PC-3 (cell line): ENCODE measurements around the gene SPATA17. TPM values are rescaled to one million over a fixed set of nuclear protein-coding genes. Genes with fewer than 3 reads are reported as not detected.
A peak's percentile ranks its signal among the peaks of the same experiment; 100 is the strongest.

Experiments
- ATAC-seq: fragments of 200-7000 bp; cut with Tn5 transposase; 2 replicates; pipeline ENCODE4 v1.9.1; 2020; ENCODE audit warnings: mild to moderate bottlenecking, moderate library complexity
- BruUV-seq: library from RNA; stranded (reverse); fragments of 400-500 nt; replicated peaks from 2 replicates; lab custom pipeline; 2021; lab: Mats Ljungman, UMichigan
- CTCF ChIA-PET: fragments of 300-600 bp; sonication (Branson Sonifier 250); formaldehyde crosslinking; loops from one replicate; lab custom pipeline; 2022; ENCODE audit warnings: antibody characterized with exemption; lab: Charles Lee
- POLR2A ChIA-PET: fragments of 300-600 bp; sonication (Branson Sonifier 250); formaldehyde crosslinking; loops from one replicate; lab custom pipeline; 2022; ENCODE audit warnings: antibody characterized with exemption; ENCODE audit not compliant: unreplicated experiment; lab: Charles Lee
- DNase-seq: peaks from one replicate; pipeline ENCODE4 v3.0.0-alpha.2; 2015
- H2AFZ ChIP-seq: fragments of 300-600 bp; sonication (generic); 2 replicates; pipeline ENCODE4 v1.6.0; 2016; ENCODE audit warnings: antibody characterized with exemption, low read length
- H3F3A ChIP-seq: fragments of 300-600 bp; sonication (generic); one replicate; pipeline ENCODE4 v1.6.0; 2017; ENCODE audit warnings: antibody characterized with exemption, low read length, control low read depth, mild to moderate bottlenecking; ENCODE audit not compliant: unreplicated experiment
- H3K27ac ChIP-seq: fragments of 300-600 bp; sonication (generic); 2 replicates; pipeline ENCODE4 v1.5.1; 2016; ENCODE audit warnings: mild to moderate bottlenecking, low read length
- H3K27me3 ChIP-seq: fragments of 300-600 bp; sonication (generic); 2 replicates; pipeline ENCODE4 v1.6.1; 2016; ENCODE audit warnings: low read length, mixed read lengths
- H3K36me3 ChIP-seq: fragments of 300-600 bp; sonication (generic); 2 replicates; pipeline ENCODE4 v1.6.1; 2016; ENCODE audit warnings: low read depth, mixed run types, low read length, mixed read lengths
- H3K4me1 ChIP-seq: fragments of 300-600 bp; sonication (generic); 2 replicates; pipeline ENCODE4 v1.5.1; 2016; ENCODE audit warnings: low read length; ENCODE audit not compliant: insufficient read depth
- H3K4me2 ChIP-seq: fragments of 300-600 bp; sonication (generic); 2 replicates; pipeline ENCODE4 v1.6.0; 2016; ENCODE audit warnings: low read length
- H3K4me3 ChIP-seq: fragments of 300-600 bp; sonication (generic); 2 replicates; pipeline ENCODE4 v1.5.1; 2016; ENCODE audit warnings: mild to moderate bottlenecking, low read length, mixed read lengths
- H3K79me2 ChIP-seq: fragments of 300-600 bp; sonication (generic); 2 replicates; pipeline ENCODE4 v1.6.1; 2017; ENCODE audit warnings: low read length, mixed read lengths
- H3K9ac ChIP-seq: fragments of 300-600 bp; sonication (generic); 2 replicates; pipeline ENCODE4 v1.6.0; 2016; ENCODE audit warnings: mild to moderate bottlenecking, low read length
- H3K9me2 ChIP-seq: fragments of 300-600 bp; sonication (generic); replicated peaks from 2 replicates; pipeline ENCODE4 v1.6.1; 2016; ENCODE audit warnings: mixed run types, low read length, mixed read lengths
- H3K9me3 ChIP-seq: fragments of 300-600 bp; sonication (generic); 2 replicates; pipeline ENCODE4 v1.6.1; 2016; ENCODE audit warnings: low read length, mixed read lengths
- H4K20me1 ChIP-seq: fragments of 300-600 bp; sonication (generic); 2 replicates; pipeline ENCODE4 v1.6.1; 2016; ENCODE audit warnings: low read length, mixed read lengths
- EZH2 ChIP-seq: fragments of 300-600 bp; sonication (generic); IDR thresholded peaks from one replicate; pipeline ENCODE4 v1.6.1; 2017; ENCODE audit warnings: antibody characterized with exemption, mild to moderate bottlenecking, low read length; ENCODE audit not compliant: unreplicated experiment
- EZH2phosphoT487 ChIP-seq: fragments of 300-600 bp; sonication (generic); IDR thresholded peaks from 2 replicates; pipeline ENCODE4 v1.6.1; 2018; ENCODE audit warnings: mild to moderate bottlenecking, antibody characterized with exemption, low read length, borderline replicate concordance
- intact Hi-C: fragments of 100-400 bp; cut with micrococcal nuclease; formaldehyde crosslinking; loops from 2 replicates; pipeline ENCODE4 v1.9.0; 2023
- total RNA-seq: library from RNA; depleted of rRNA; stranded (reverse); fragments of >200 nt; gene quantifications from 2 replicates; pipeline ENCODE4 v1.2.3, GENCODE V29; 2014
- TF ChIP-seq, protein P1 (sequence below): fragments of 300-600 bp; sonication (generic); conservative IDR thresholded peaks from 2 replicates; pipeline ENCODE4 v1.5.1; 2017; ENCODE audit warnings: antibody characterized with exemption, low read depth, mild to moderate bottlenecking, low read length

The SPATA17 gene
- total RNA-seq, 1 experiment from 2014 or later: 3.3 TPM

DNA sequence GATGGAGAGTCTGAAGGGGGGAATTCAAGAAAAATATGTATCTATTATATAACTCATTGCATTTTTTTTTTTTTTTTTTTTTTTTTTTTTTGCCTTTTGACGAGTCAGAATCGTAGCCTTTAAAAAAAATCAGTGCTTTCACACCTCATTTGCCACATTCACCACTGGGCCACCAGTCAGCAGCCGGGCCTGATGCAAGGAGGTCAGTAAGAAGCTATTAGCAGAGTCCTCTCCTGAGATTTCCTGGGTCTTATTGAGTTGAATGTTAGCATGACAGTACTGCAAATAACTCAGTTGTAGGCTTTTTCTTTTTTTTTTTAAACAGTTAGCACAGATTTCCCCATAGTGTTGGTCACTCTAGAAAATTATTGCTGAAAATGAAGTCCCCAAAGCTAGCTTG, 139.8 kb downstream of the SPATA17 start:
- intact Hi-C loops: no loop called here
- H3K27ac ChIP-seq: no peak overlapping the region
- no peaks in the 10 kb centered on the region for H3K36me3 ChIP-seq
- ChIA-PET CTCF (interaction anchor here (0.7 kb wide), 1 partner anchor 509 kb away, joined by 12 read pairs; no protein-coding TSS in a partner anchor), POLR2A (interaction anchor here (0.6 kb wide), 1 partner anchor 13 kb away, joined by 3 read pairs; no protein-coding TSS in a partner anchor)
- H3K27me3 ChIP-seq: no peaks in the 10 kb centered on the region
- no peaks in the 10 kb centered on the region for H3K79me2 ChIP-seq
- BruUV-seq: no TSS peak
- no peak overlapping the region for H3K4me3 ChIP-seq
- H3F3A ChIP-seq: no peaks in the 10 kb centered on the region
- no peaks in the 10 kb centered on the region for H3K4me1 ChIP-seq
- H4K20me1 ChIP-seq: no peaks in the 10 kb centered on the region
- no peak for TF ChIP-seq EZH2phosphoT487
- no peak for TF ChIP-seq EZH2
- TF ChIP-seq, protein P1, sequence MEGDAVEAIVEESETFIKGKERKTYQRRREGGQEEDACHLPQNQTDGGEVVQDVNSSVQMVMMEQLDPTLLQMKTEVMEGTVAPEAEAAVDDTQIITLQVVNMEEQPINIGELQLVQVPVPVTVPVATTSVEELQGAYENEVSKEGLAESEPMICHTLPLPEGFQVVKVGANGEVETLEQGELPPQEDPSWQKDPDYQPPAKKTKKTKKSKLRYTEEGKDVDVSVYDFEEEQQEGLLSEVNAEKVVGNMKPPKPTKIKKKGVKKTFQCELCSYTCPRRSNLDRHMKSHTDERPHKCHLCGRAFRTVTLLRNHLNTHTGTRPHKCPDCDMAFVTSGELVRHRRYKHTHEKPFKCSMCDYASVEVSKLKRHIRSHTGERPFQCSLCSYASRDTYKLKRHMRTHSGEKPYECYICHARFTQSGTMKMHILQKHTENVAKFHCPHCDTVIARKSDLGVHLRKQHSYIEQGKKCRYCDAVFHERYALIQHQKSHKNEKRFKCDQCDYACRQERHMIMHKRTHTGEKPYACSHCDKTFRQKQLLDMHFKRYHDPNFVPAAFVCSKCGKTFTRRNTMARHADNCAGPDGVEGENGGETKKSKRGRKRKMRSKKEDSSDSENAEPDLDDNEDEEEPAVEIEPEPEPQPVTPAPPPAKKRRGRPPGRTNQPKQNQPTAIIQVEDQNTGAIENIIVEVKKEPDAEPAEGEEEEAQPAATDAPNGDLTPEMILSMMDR: no peak
- DNase-seq: no peak
- no peak overlapping the region for H3K4me2 ChIP-seq
- H2AFZ ChIP-seq: no peak overlapping the region
- ATAC-seq: no peak
- no peaks in the 10 kb centered on the region for H3K9me3 ChIP-seq
- no peaks in the 10 kb centered on the region for H3K9me2 ChIP-seq
- H3K9ac ChIP-seq: no peak overlapping the region

DNA sequence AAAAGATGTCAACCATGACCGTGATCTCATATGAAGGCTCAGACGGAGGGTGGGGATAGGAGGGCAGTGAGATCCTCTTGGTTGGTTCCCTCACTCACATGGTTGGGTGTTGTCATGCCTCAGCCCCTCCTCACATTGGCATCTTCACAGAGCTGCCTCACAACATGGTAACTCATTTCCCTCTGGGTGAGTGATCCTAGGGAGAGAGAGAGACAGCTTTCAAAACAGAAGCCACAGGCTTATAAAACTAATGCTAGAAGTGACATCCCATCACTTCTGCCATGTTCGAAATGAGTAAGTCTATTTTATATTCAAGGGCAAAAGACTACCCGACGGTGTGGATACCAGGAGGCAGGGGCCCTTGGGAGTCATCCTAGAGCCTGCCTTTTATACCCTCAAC, 145.5 kb downstream of the SPATA17 start:
- Histone ChIP-seq H3K9me2 (0 out of 2 replicates have a peak, but pooled peaks cover 5% of the 10 kb centered on the region), H3K27ac (no peak overlapping the region), H2AFZ (no peak overlapping the region), H3K36me3 (no peaks in the 10 kb centered on the region), H3K9me3 (no peaks in the 10 kb centered on the region), H3K79me2 (no peaks in the 10 kb centered on the region), H4K20me1 (no peaks in the 10 kb centered on the region), H3K27me3 (no peaks in the 10 kb centered on the region), H3K4me1 (0 out of 2 replicates have a peak, but pooled peaks cover 5% of the 10 kb centered on the region), H3K9ac (no peak overlapping the region), H3K4me2 (no peak overlapping the region), H3K4me3 (no peak overlapping the region), H3F3A (no peaks in the 10 kb centered on the region)
- intact Hi-C loops: loop anchor here (1.0 kb wide), 1 partner anchor 168 kb away; no protein-coding TSS in a partner anchor
- DNase-seq (no peak), ATAC-seq (no peak)
- BruUV-seq: no TSS peak
- ChIA-PET CTCF (no interaction called here), POLR2A (no interaction called here)
- TF ChIP-seq EZH2 (no peak), EZH2phosphoT487 (no peak)
- TF ChIP-seq, protein P1: no peak

DNA sequence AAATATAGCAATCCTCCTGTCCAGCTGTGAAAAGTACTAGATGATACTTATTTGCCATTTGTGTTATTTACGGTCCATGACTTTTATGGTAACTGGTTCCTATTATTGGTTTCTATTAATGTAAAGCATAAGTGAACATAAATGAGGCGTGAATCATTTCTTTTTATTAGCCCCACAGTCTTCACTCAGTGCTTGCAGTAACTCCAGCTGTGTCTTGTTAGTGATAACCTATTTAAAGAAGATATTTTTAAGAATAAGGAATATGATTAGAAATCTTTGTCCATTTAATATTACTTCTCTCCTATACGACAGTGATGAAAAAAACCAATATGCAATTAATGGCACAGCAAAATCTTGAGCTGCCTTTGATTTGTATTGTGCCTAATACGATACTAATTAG, 149.9 kb downstream of the SPATA17 start:
- no peaks in the 10 kb centered on the region for H3K79me2 ChIP-seq
- 0 out of 2 replicates have a peak, but pooled peaks cover 5% of the 10 kb centered on the region for H3K4me1 ChIP-seq
- no peaks in the 10 kb centered on the region for H3F3A ChIP-seq
- no TSS peak for BruUV-seq
- no peaks in the 10 kb centered on the region for H3K9me3 ChIP-seq
- H3K4me2 ChIP-seq: no peak overlapping the region
- H3K27me3 ChIP-seq: no peaks in the 10 kb centered on the region
- no peaks in the 10 kb centered on the region for H3K36me3 ChIP-seq
- no peaks in the 10 kb centered on the region for H4K20me1 ChIP-seq
- ATAC-seq (peak; percentile 57), DNase-seq (peak; percentile 56)
- TF ChIP-seq EZH2: no peak
- TF ChIP-seq EZH2phosphoT487: no peak
- TF ChIP-seq, protein P1: no peak
- CTCF ChIA-PET: no interaction called here
- H3K9me2 ChIP-seq: 0 out of 2 replicates have a peak, but pooled peaks cover 8% of the 10 kb centered on the region
- H3K27ac ChIP-seq: no peak overlapping the region
- POLR2A ChIA-PET: no interaction called here
- H3K4me3 ChIP-seq: no peak overlapping the region
- no peak overlapping the region for H3K9ac ChIP-seq
- intact Hi-C loops: no loop called here
- no peak overlapping the region for H2AFZ ChIP-seq
